GM19395 (cell line): Measurements from ENCODE around the gene VAC14.

Experiments used
- ATAC-seq: cut with Tn5 transposase; IDR thresholded peaks from one replicate; pipeline ENCODE4 v1.9.1; 2021; ENCODE audit warnings: mild to moderate bottlenecking, moderate library complexity; ENCODE audit not compliant: unreplicated experiment

VAC14 gene

DNA sequence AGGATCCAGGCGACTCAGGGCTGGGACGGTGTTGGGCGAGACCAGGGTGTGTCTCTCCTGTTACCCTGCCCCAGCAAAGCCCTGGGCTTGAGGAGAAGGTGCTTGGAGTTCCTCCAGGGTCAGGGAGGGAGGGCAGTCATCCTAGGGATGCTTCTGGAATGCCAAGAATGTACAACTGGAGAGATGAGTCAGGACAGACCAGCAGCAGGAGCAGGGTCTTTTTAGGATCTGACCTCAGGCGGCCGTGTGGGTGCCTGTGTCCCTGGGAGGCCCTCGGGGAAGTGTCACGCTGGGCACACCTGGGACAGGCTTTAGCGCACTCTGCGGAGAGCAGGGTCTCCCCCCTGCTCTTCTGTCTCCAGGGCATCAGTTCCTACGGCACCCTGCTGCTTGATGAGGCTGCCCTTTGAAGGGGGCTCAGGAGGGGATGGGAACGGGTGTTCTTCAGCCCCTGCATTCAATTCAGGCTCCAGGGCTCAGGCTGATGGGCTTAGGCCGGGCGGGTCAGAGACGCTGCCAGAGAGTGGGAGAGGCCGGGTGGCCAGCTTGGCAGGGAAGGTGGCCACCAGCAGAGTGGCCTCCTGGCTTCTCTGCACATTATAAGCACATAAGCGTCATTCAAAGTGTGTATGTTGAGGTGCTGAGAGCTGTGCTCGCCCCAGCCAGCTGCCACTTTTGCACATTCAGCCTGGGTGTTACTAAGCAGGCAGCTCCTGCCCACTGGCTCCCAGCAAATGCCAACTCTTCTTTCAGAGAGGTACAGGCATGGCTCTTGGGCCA, 106.7 kb downstream of the VAC14 start:
- ATAC-seq = no peak

DNA sequence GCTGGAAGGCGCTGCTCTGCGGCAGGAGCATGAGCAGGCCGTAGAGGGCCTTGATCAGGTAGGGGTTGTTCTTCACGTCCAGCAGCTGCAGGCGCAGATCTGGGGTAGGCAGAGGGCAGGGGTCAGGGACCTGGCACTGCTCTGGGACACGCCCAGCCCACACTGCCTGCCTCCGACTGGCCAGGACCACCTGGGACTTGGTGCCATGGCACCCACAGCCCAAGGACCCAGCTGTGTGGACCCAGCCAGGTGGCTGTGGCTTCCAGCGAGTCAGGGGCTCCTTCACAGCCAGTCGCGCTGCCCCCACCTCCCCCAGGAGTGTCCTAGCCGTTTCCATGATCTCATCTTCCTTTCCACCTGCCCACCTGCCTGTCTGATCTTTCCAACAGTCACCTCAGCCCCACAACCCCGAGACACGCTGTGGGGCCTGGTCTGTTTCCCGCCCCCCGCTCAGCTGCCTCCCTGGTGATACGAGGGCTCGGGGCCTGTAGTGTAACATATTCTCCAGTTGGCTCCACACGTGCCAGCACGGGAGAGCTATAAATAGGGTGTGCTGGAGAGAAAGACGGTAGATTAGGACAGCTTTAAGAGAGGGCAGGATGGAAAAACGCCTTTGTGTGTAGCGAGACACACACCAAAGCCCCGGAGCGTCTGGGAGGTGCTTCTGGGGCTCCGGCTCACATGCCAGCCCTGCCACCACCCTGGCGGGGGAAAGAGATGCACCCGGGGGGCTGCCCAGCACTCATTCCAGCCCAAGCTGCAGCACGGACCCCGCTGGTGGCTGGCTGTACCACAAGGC, 107.9 kb downstream of the VAC14 start:
- no peak for ATAC-seq

DNA sequence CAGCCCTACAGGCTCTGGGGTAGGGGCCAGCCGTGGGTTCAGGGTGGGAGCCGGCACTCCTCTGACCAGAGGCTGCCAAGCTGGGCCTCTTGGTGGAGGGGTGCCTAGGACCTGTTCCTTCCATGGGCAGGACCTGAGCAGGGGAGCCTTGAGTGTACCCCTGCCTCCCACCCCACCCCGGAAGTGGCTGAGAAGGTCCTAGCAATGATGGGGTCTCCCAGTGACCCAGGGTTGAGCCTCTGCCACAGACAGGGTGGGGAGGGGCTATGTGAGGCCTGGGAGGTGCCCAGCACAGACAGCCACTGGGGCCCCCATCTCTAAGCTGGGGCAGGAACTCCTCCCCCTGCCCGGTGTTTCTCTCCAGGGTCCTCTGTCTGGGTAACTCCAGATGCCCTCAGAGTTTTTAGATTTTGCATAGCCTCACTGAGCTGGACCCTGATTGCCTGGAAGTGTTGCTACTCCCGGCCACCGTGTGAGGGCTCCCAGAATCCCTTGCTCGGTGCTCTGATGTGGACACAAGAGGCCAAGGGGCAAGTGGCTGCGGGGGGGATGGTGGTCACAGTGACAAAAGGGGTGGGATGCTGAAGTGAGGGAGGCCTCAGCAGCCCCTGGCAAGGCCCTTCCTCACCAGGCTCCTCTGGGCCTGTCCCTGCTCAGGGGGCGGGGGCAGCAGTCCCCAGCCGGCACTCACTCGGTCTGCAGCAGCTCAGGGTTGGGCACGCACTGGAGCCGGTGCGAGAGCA, 108.7 kb downstream of the VAC14 start:
- no peak for ATAC-seq

DNA sequence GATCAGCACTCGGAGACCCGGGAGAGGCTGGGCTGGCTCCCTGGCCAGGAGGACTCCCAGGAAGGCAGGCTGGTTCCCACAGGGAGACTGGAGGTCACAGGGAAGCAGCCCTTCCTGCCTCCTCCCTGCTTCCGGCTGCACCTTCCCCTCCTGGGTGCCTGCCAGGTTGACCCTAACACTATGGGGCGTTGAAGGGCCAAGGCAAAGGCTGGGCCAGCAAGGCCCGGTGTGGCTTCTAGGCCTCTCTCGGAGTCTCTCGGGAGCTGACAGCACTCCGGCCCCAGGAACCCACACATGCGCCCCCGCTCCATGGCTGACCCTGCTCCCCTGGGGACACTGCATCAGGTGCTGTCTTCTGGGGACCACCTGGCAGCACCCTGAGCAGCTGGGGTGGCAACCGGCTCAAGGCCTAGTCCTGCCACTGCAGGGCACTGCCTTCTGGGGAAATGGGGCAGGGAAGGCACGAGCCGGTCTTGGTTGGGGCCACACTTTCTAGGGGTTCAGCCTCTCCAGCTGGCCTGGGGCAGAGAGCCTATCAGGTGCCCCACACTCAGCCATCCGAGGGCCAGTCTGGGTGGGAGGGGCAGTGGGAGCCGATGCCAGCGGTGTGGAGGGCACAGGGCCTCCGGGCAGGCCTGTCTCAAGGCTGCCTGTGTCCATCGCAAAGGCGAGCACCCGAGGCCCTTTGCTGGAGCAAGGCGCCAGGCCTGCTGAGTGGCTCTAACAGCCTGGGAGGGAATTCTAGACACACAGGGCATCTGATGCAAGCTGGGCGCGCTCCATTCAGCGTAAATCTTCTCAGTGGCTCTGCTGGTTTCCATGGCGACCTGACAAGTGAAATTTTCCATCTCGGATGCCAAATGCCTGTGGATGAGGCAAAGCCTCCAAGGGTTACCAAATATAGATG, 109.5 kb downstream of the VAC14 start:
- no peak for ATAC-seq

DNA sequence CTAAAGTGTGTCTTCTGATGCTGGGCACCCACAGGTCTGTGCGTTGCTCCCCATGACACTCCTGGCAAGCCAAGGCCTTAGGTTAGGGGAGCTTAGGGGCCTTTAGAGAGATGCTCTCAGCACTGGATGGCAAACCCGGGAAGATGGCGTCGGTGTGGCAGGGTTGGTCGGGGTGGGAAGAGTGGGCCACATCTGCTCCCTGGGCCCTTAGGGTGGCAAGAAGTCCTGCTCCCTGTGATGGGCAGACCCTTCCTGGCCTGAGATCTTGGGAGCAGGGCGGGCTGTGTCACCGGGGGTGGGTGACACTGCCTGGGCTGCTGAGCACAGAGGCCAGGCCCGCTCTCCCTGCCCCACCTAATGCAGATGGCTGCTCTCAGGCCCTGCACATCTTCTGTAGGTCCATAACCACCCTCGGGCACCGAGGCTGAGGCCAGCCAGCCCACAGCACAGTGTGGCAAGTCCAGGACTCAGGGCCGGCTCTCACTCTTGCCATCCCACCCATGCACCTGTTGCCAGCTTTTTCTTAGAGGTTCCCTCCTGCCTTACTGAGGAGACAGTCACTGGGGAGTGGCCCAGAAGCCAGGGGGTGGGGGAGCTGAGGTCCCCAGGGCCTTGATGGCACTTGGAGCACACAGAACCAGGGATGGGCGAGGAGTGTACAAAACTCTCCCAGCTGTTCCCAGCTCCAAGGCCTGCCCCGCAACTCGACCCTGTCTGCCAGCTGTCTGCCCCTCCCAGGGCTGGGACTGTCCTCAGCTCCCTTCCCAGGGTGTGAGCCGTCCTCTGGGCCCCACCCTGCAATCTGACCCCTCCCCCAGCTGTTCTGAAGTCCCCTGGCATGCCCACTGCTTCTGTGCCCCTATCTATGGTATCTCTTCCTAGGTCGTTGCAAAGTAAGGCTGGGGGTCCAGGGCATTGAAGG, 110.7 kb downstream of the VAC14 start:
- ATAC-seq = no peak

- ATAC-seq = no peak
Observed at GRCh38 chr16:70689035-70689969, 111.7 kb downstream of the VAC14 start.

DNA sequence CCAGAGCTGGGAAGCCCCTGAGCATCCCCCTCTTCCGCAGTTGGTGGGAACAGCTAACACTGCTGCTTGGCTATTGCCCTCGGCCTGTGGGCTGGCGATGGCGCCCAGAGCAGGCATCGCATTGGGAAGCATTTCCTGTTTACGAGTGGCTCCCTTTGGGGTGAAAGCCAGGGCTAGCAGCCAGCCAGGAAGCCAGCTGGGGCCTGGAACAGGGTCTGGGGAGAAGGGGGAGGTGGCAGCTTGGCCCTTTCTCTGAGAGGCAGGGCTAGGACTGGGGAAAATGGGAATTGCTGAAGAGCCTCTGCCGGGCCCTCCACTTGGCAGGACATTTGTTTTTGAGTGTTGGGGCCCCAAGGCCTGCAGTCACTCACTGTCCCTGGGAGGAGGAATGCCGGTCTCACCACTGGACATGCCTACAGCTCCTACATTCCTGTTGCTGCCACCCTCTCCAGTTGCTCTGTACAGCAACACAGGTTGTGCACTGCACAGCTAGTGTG, 112.7 kb downstream of the VAC14 start:
- ATAC-seq = no peak

- ATAC-seq = no peak
Observed at GRCh38 chr16:70687671-70688245, 113.2 kb downstream of the VAC14 start.

GRCh38 chr16:70687102-70687511, 113.9 kb downstream of the VAC14 start:
- ATAC-seq = no peak

DNA sequence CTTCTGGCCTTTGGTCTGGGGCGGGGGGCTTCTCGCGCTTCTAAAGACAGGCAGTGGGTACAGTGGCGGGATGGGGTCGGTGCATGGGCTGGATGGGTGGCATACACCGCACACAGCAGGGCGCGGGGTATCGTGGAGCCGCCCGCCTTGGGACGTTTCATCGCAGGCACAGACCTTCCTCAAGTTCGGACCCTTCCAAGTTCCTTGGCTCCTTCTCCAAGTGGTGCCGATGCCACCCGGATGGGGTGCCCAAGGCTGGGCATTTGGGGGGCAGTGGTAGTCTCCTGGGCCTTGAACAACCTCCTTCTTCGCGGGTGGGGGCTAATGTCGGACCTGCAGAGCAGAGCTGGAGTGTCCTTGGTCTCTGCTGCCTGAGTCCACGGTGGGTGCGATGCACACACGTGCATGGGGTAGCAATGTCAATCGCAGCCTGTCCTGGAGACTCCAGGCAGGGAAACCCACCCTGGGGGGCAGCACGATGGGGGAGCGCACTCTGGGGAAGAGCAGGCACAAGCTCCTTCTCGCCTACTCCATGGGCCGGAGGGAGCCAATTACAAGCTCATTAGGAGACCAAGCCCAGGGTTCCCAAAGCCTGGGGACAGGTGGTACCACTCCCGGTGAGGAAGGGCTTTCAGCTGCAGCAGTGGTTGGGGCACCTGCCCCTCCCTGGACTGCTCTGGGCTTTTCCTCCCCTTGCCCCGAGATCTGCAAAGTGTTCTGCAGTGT, 114.4 kb downstream of the VAC14 start:
- ATAC-seq = no peak

DNA sequence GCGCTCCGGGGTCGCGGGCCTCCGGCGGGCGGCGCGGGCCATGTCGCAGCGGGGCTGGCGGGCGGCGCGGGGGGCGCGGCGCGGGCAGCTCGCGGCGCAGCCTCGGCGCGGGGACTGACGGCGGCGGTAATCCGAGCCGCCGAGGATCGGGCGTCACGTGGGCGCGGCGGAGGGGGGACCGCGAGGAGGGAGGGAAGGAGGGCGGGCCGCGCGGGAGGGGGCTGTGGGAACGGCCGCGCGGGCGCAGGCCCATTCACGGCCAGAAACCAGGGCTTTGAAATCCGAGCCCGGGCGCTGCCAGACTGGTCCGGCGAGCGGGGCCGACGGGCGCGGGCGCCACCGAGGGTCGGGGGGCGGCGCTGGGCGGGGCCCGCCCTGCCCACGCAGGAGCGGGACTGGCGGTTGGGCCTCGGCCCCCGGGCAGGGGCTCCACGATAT, 115.0 kb downstream of the VAC14 start, which contains the start of gene MTSS2:
Gene MTSS2, minus strand, starts transcription at position 116 of the 438 bp plus-strand sequence. CDS start 262 bp downstream, outside the sequence.
- no peak for ATAC-seq

DNA sequence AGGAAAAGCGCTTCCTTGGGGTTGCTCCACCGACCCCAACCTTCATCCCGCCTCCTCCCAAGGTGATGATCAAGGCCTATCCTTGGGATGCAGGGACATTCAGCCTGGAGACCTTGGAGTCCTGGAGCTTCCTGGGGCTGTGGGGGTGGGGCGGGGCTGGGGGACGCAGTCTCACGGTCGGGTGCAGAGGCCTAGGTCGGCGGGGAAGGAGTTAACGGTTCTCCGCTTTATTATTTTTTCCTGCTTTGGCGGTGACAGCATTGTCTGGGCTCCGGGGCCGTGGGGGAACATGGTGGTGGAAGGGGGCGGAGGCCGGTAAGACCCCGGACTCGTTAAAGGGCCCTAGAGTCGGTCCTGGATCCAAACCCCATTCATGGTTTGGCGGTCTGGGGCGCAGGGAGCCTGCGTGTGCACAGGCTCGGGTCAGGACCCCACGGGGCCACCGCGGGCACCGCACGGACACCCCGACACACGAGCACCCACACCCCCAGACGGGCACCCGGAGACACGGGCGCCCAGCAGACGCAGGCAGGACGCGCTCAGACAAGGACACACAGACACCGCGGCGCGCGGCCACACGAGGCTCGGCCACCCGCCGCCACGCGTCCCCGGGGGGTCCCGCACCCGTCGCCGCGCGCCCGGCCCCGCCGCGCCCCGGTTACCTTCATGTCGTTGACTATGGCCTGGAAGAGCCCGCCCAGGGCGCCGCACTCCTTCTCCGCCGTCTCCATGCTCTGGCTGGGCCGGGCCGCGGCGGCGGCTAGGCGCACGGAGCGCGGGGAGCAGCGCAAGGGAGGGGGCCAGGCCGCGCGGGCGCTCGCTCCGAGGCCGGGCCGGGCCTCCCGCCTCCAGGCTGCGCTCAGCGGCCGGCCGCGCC, 115.7 kb downstream of the VAC14 start:
- no peak for ATAC-seq

DNA sequence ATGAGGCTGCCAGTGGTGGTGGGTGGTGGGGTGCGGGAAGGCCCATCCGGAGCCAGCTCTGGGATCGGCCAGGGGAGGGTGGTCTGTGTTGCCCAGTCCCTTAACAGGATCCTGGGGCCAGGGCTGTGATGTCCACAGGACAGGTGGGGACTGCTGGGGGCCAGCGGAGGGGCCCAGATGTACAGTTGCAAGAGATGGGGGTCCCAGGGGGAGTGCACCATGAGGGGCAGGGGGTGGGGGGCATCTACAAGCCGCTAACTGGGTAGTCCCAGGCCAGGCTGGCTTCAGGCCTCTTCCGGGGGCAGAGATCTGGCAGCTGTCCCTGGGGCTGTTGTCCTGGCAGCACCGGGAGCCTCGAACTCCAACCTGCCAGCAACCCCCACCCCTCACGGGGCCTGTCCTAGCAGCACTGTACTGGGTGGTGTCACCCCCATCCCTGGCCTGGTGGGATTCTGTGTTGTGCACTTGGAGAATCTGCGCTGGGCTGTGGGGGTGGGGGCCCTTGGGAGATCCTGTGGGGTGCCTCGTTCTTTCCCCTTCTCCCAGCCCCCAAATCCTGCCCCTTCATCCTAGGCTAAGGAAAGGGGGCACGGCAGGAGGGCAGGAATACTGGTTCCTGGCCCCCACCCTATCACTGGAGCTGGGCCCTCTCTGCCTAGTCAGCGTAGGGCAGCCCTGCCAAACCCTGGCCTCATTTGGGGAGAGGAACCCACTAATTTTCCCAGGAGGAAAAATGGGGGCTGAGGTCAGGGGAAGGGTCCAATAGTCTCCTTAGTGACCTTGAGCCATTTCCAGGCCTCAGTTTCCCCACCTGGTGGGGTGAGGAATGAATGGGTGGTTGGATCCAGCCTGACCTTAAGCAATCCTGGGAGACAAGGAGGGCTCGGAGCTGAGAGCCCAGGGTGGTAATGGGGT, 116.6 kb downstream of the VAC14 start:
- no peak for ATAC-seq

DNA sequence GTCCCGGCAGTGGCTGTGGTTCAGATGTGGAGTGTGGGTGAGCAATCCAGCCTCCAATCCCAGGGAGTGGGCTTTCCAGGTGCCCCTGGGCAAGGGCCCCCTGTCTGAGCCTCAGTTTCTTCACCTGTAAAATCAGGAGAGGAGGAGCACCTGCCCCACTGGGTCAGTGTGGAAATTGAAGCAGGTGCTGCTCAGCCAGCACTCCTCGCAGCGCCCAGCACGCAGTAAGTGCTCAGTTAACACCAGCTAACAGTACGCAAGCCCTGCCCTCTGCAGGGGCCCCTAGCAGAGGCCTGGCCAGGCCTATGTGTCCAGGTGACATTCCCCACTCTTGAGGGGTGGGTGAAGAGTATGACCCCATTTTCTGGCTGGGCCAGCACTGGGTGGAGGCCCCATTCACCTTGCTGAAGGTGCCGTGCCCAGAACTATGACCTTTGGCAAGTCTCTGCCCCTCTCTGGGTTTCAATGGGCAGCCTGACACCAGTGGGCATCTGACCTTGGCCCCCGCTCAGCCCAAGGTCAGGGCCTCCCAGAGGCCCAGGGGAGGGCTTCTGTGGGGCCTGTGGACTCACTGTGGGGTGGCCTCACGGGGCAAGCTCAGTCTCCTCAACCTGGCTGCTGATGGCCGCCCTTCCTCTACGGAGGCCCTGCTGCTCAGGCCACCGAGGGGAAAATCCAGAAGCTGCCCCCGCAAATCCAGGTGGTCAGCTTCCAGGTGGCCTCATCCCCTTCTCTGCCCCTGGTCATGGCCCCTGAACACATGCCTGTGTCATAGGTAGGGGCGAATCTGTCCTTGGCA, 117.6 kb downstream of the VAC14 start:
- ATAC-seq = no peak
